Measurements from ENCODE around the gene CCDC141. TPM values are rescaled to one million over a fixed set of nuclear protein-coding genes. Genes with fewer than 3 reads are reported as not detected.

CCDC141 gene
- total and polyA plus RNA-seq, 2 experiments from 2014 or later: 11.7 to 13.4 TPM

- no peaks in the 10 kb centered on the region for H3K36me3 ChIP-seq (ENCODE audit: insufficient read depth)
- no peak overlapping the region for H3K27ac ChIP-seq (ENCODE audit: low read depth)
- no peak overlapping the region for H3K4me3 ChIP-seq
- Mint-ChIP-seq H3K4me1 (no peaks in the 10 kb centered on the region), H3K27ac (no peak overlapping the region), H3K9me3 (no peaks in the 10 kb centered on the region), H3K27me3 (ENCODE audit: insufficient read depth, low read depth, poor library complexity) (no peaks in the 10 kb centered on the region), H3K4me3 (no peak overlapping the region), H3K36me3 (ENCODE audit: low read depth) (no peaks in the 10 kb centered on the region)
- H3K4me1 ChIP-seq (ENCODE audit: insufficient read depth): no peaks in the 10 kb centered on the region
- DNase-seq (ENCODE audit: low spot score) (no peak), ATAC-seq (no peak)
- H4K20me1 ChIP-seq (replicated peaks; ENCODE audit: insufficient read depth): no peaks in the 10 kb centered on the region
- no peaks in the 10 kb centered on the region for H3K27me3 ChIP-seq (ENCODE audit: insufficient read depth)
- H3K79me2 ChIP-seq (replicated peaks; ENCODE audit: insufficient read depth): no peaks in the 10 kb centered on the region
- no peaks in the 10 kb centered on the region for H3K9me2 ChIP-seq (ENCODE audit: insufficient read depth)
- H2AFZ ChIP-seq: no peak overlapping the region
- no peak overlapping the region for H3K4me2 ChIP-seq
- H3F3A ChIP-seq (replicated peaks; ENCODE audit: low read depth): no peaks in the 10 kb centered on the region
- TF ChIP-seq STAT1 (IDR thresholded peaks at IDR 0.05; ENCODE audit: unreplicated experiment) (no peak), NANOG (IDR thresholded peaks at IDR 0.05; ENCODE audit: borderline replicate concordance) (no peak), EZH2phosphoT487 (IDR thresholded peaks at IDR 0.05; ENCODE audit: unreplicated experiment) (no peak), ZNF331 (CRISPR knock-in tag; IDR thresholded peaks at IDR 0.05; ENCODE audit: low read depth) (no peak), ETS1 (IDR thresholded peaks at IDR 0.05) (no peak)
Observed at GRCh38 chr2:178806543-178806942, 243.4 kb downstream of the CCDC141 start.

- no peaks in the 10 kb centered on the region for H3K36me3 ChIP-seq (ENCODE audit: insufficient read depth)
- DNase-seq (ENCODE audit: low spot score) (no peak), ATAC-seq (no peak)
- no peak overlapping the region for H3K4me3 ChIP-seq
- H4K20me1 ChIP-seq (replicated peaks; ENCODE audit: insufficient read depth): no peaks in the 10 kb centered on the region
- no peaks in the 10 kb centered on the region for H3K9me2 ChIP-seq (ENCODE audit: insufficient read depth)
- H3F3A ChIP-seq (replicated peaks; ENCODE audit: low read depth): no peaks in the 10 kb centered on the region
- no peaks in the 10 kb centered on the region for H3K4me1 Mint-ChIP-seq
- no peaks in the 10 kb centered on the region for H3K79me2 ChIP-seq (replicated peaks; ENCODE audit: insufficient read depth)
- H3K27ac Mint-ChIP-seq: no peak overlapping the region
- no peaks in the 10 kb centered on the region for H3K27me3 ChIP-seq (ENCODE audit: insufficient read depth)
- no peaks in the 10 kb centered on the region for H3K27me3 Mint-ChIP-seq (ENCODE audit: insufficient read depth, low read depth, poor library complexity)
- no peak overlapping the region for H3K4me2 ChIP-seq
- H2AFZ ChIP-seq: no peak overlapping the region
- H3K9me3 Mint-ChIP-seq: no peaks in the 10 kb centered on the region
- no peak overlapping the region for H3K27ac ChIP-seq (ENCODE audit: low read depth)
- 0 out of 3 replicates have a peak, but pooled peaks cover under 1% of the 10 kb centered on the region for H3K36me3 Mint-ChIP-seq (ENCODE audit: low read depth)
- H3K4me1 ChIP-seq (ENCODE audit: insufficient read depth): no peaks in the 10 kb centered on the region
- no peak overlapping the region for H3K4me3 Mint-ChIP-seq
- TF ChIP-seq STAT1 (IDR thresholded peaks at IDR 0.05; ENCODE audit: unreplicated experiment) (no peak), ZNF331 (CRISPR knock-in tag; IDR thresholded peaks at IDR 0.05; ENCODE audit: low read depth) (no peak), POLR2AphosphoS5 (IDR thresholded peaks at IDR 0.05; ENCODE audit: low read depth) (no peak), CREB1 (CRISPR knock-in tag; IDR thresholded peaks at IDR 0.05; ENCODE audit: low read depth) (no peak), ZNF462 (CRISPR knock-in tag; IDR thresholded peaks at IDR 0.05) (no peak), JUNB (IDR thresholded peaks at IDR 0.05; ENCODE audit: unreplicated experiment) (no peak), REST (IDR thresholded peaks at IDR 0.05; ENCODE audit: unreplicated experiment) (no peak)
Observed at GRCh38 chr2:178805457-178805856, 244.5 kb downstream of the CCDC141 start.

All from GM23338 (cell line).